Ovary (tissue), 9 donors: ENCODE measurements around the gene NEK9. TPM values are rescaled to one million over a fixed set of nuclear protein-coding genes. Genes with fewer than 3 reads are reported as not detected.
A peak's percentile ranks its signal among the peaks of the same experiment; 100 is the strongest.

Experiments used
- DNase-seq, 5 donors: peaks; one replicate each; pipeline ENCODE4 v3.0.0-alpha.2; 2019 to 2020
- H3K27ac ChIP-seq, 2 donors: fragments of 200-600 bp; one replicate each; pipeline versions ENCODE4 v1.5.1 to v1.8.0; 2019 to 2022
- H3K27me3 ChIP-seq: fragments of 200-600 bp; one replicate; pipeline ENCODE4 v1.8.0; 2022
- H3K36me3 ChIP-seq: fragments of 200-600 bp; sonication (generic); one replicate; pipeline ENCODE4 v1.5.1; 2019
- H3K4me1 ChIP-seq: one replicate; pipeline ENCODE4 v1.8.1; 2013; ENCODE audit warnings: mild to moderate bottlenecking, moderate library complexity; ENCODE audit not compliant: insufficient read depth
- H3K4me3 ChIP-seq: fragments of 200-600 bp; sonication (generic); one replicate; pipeline ENCODE4 v1.5.1; 2017
- H3K9me3 ChIP-seq, 2 donors: fragments of 200-600 bp in 1 of 2; sonication (generic) in 1 of 2; one replicate each; pipeline versions ENCODE4 v1.5.1 to v1.8.1; 2013 to 2019; ENCODE audit warnings: mild to moderate bottlenecking in 1 of 2, moderate library complexity in 1 of 2
- CTCF ChIP-seq, 3 donors: fragments of 450-650 bp in 2 of 3; fragments of 200-600 bp in 1 of 3; IDR thresholded peaks; one replicate each; pipeline versions ENCODE4 v1.5.1 to v1.8.0; 2016 to 2022; ENCODE audit warnings: antibody characterized with exemption in 3 of 3, mild to moderate bottlenecking in 1 of 3
- EP300 ChIP-seq: sonication (generic); formaldehyde crosslinking; IDR thresholded peaks from one replicate; pipeline ENCODE4 v1.6.1; 2017; ENCODE audit warnings: antibody characterized with exemption
- POLR2A ChIP-seq: fragments of 450-650 bp; IDR thresholded peaks from one replicate; pipeline ENCODE4 v1.6.1; 2017; ENCODE audit warnings: antibody characterized with exemption, mild to moderate bottlenecking, moderate library complexity
- WGBS, 3 donors: extraction: QIAGEN DNeasy Blood & Tissue Kit in 1 of 3; methylation state at CpG; one replicate each; pipeline versions ENCODE4 v1.1.5 to v1.1.7; 2013 to 2017; 5-methylcytosine and 5-hydroxymethylcytosine counted together
- intact Hi-C, 4 donors: fragments of 100-400 bp; cut with DNase I; formaldehyde crosslinking; loops; one replicate each; pipeline versions ENCODE4 v1.11.0 to v1.15.1; 2022 to 2023
- polyA plus RNA-seq, 2 donors: library from polyadenylated mRNA; stranded (reverse); fragments of 200-250 nt in 1 of 2; fragments of 350-450 nt in 1 of 2; fragmentation: Illumina TruSeq in 1 of 2; extraction: RNeasy Lipid Tissue Mini Kit (QIAGEN cat#74804) in 1 of 2; gene quantifications; one replicate each; pipeline ENCODE4 v1.2.3, GENCODE V29; 2013 to 2014
- total RNA-seq, 7 donors: library from RNA; depleted of rRNA in 2 of 7; stranded (reverse); fragments of >200 nt in 2 of 7; fragmentation: NEBNext Ultra II Directional in 3 of 7; extraction: Animal tissue kit (Norgen Biotek cat#: 25700) in 3 of 7; gene quantifications; one replicate each; pipeline versions ENCODE4 v1.1.0 to v1.2.4, GENCODE V29; 2016 to 2023
- donor health status: DM: no; HTN: no; CAD: no; lungs with moderate emphysema.
- donor health status: DM: no; HTN: no; CAD: no.
- donor health status: Bipolar disorder and iron deficiency.
- donor health status: DM: yes; HTN: yes; CAD: no.
- donor health status: DM: no; HTN: no; CAD: no.
- donor health status: DM: yes; HTN: yes; CAD: no.

NEK9 gene
- total and polyA plus RNA-seq, 9 donors: 57.0 to 140 (median 105) TPM

- Histone ChIP-seq H3K27ac (no peak overlapping the region), H3K9me3 (no peaks in the 10 kb centered on the region), H3K4me3 (no peak overlapping the region), H3K36me3 (no peaks in the 10 kb centered on the region), H3K27me3 (no peaks in the 10 kb centered on the region), H3K4me1 (peaks cover 2% of the 10 kb centered on the region)
- TF ChIP-seq POLR2A: no peak
- no peak for TF ChIP-seq CTCF (IDR thresholded peaks at IDR 0.05)
- TF ChIP-seq EP300: no peak
- intact Hi-C loops: no loop called here
- no peak for DNase-seq
Observed at GRCh38 chr14:75077794-75078193, 49.1 kb downstream of the NEK9 start.

DNA sequence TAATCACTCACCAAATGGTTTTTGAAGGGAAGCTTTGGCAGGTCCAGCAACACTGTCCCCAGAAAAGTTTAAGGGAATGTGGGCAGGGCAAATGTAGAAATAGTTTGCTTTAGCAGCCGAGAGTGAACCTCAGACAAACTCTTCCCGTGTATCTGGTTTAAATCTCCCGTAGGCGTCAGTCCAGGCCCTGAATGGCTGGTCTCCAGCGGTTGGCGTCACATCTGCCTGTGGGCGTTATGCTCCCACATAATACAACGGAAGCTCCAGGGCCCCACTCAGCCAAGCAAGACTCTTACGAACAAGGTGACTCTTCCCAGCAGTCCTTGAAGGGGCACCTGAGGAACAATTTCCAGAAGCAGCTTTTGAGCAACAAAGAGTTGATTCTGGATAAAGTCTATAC lies 56.5 kb downstream of the NEK9 start:
- TF ChIP-seq EP300 (no peak), CTCF (IDR thresholded peaks at IDR 0.05) (no peak), POLR2A (no peak)
- H3K27ac ChIP-seq: no peak overlapping the region
- H3K4me1 ChIP-seq: peaks cover 2% of the 10 kb centered on the region
- intact Hi-C loops: no loop called here
- H3K9me3 ChIP-seq: no peaks in the 10 kb centered on the region
- H3K27me3 ChIP-seq: no peaks in the 10 kb centered on the region
- no peaks in the 10 kb centered on the region for H3K36me3 ChIP-seq
- WGBS, 3 donors: 67 to 80% (median 73%) methylated on average over 9 of the region's 9 CpGs
- DNase-seq: peak in 3 of 5 donors; percentile 42 to 50 (median 42)
- H3K4me3 ChIP-seq: no peak overlapping the region

DNA sequence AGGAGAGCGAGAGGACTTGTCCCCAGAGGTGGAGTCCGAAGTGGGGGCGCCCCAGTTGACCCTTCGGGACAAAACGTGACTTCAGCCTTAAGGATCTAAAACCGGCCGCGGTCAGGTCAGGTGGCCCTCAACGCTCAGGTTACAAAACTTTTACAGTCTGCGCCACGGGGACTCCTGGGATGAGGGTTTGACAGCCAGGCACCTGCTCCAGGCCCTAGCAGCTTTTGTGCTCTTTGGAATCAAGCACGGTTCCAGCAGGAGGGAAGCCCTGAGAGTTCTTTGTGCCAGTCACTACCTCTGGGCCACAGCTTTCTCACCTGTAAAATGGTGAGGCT lies 57.1 kb downstream of the NEK9 start:
- intact Hi-C loops: no loop called here
- H3K9me3 ChIP-seq: no peaks in the 10 kb centered on the region
- no peaks in the 10 kb centered on the region for H3K27me3 ChIP-seq
- DNase-seq: no peak
- peak overlapping the region; percentile 53 for H3K4me3 ChIP-seq
- peaks cover 2% of the 10 kb centered on the region for H3K4me1 ChIP-seq
- H3K27ac ChIP-seq: peak overlapping the region; percentile 44 to 75
- H3K36me3 ChIP-seq: no peaks in the 10 kb centered on the region
- TF ChIP-seq POLR2A: no peak
- no peak for TF ChIP-seq CTCF (IDR thresholded peaks at IDR 0.05)
- TF ChIP-seq EP300: no peak
- 25 to 31% (median 26%) methylated on average over 12 of the region's 12 CpGs for WGBS, 3 donors

GRCh38 chr14:75069121-75069810 lies 57.6 kb downstream of the NEK9 start, which contains the start of gene ZC2HC1C:
TSS of gene ZC2HC1C (plus strand) at chr14:75069641. CDS start at chr14:75070574, 933 bp downstream.
- peaks cover 4% of the 10 kb centered on the region for H3K4me1 ChIP-seq
- TF ChIP-seq EP300 (peak; percentile 38), POLR2A (peak; percentile 70), CTCF (IDR thresholded peaks at IDR 0.05) (no peak)
- H3K9me3 ChIP-seq: no peaks in the 10 kb centered on the region
- H3K36me3 ChIP-seq: no peaks in the 10 kb centered on the region
- no peaks in the 10 kb centered on the region for H3K27me3 ChIP-seq
- peak within 1 kb of the TSS; percentile 44 to 75 for H3K27ac ChIP-seq
- intact Hi-C loops: no loop called here
- peak; percentile 97 to 99 (median 98) for DNase-seq
- H3K4me3 ChIP-seq: peak within 1 kb of the TSS; percentile 53
- 1 to 2% (median 2%) methylated on average over 57 to 58 of the region's 58 CpGs for WGBS, 3 donors
